BLaER1 (cell line): Measurements from ENCODE around the gene OSBPL2.

Experiments used
- H3K27ac ChIP-seq: shearing (Covaris generic); formaldehyde crosslinking; 2 replicates; pipeline ENCODE4 v1.8.1; 2022
- H3K27me3 ChIP-seq: shearing (Covaris generic); formaldehyde crosslinking; 2 replicates; pipeline ENCODE4 v1.8.1; 2022
- H3K36me3 ChIP-seq: shearing (Covaris generic); formaldehyde crosslinking; 2 replicates; pipeline ENCODE4 v1.8.1; 2022
- H3K4me1 ChIP-seq: shearing (Covaris generic); formaldehyde crosslinking; 2 replicates; pipeline ENCODE4 v1.8.1; 2022
- H3K4me2 ChIP-seq: shearing (Covaris generic); formaldehyde crosslinking; 2 replicates; pipeline ENCODE4 v1.8.1; 2022
- H3K4me3 ChIP-seq: shearing (Covaris generic); formaldehyde crosslinking; 2 replicates; pipeline ENCODE4 v1.8.1; 2022
- H3K9ac ChIP-seq: shearing (Covaris generic); formaldehyde crosslinking; 2 replicates; pipeline ENCODE4 v1.8.1; 2022
- H3K9me3 ChIP-seq: shearing (Covaris generic); formaldehyde crosslinking; 2 replicates; pipeline ENCODE4 v1.8.1; 2022
- H4K20me1 ChIP-seq: shearing (Covaris generic); formaldehyde crosslinking; 2 replicates; pipeline ENCODE4 v1.8.1; 2022
- Cebpa-rat ChIP-seq: shearing (Covaris generic); IDR thresholded peaks from 2 replicates; pipeline ENCODE4 v1.8.1; 2022

Gene OSBPL2

GRCh38 chr20:62226707-62227590 lies 11.4 kb upstream of the OSBPL2 start:
- Histone ChIP-seq H3K9me3 (no peaks in the 10 kb centered on the region), H4K20me1 (peaks cover 20% of the 10 kb centered on the region), H3K4me3 (no peak overlapping the region), H3K9ac (peak overlapping the region; percentile 54; the same call in 1 of the 2 replicates), H3K27me3 (peaks cover 23% of the 10 kb centered on the region), H3K27ac (peak overlapping the region; percentile 47), H3K36me3 (no peaks in the 10 kb centered on the region), H3K4me2 (peak overlapping the region; percentile 78), H3K4me1 (peaks cover 53% of the 10 kb centered on the region)
- no peak for TF ChIP-seq Cebpa-rat

GRCh38 chr20:62227591-62227976 lies 10.7 kb upstream of the OSBPL2 start:
- peak overlapping the region; percentile 47 for H3K27ac ChIP-seq
- no peaks in the 10 kb centered on the region for H3K36me3 ChIP-seq
- H3K27me3 ChIP-seq, result peaks cover 16% of the 10 kb centered on the region
- peaks cover 53% of the 10 kb centered on the region for H3K4me1 ChIP-seq
- peak overlapping the region; percentile 78 for H3K4me2 ChIP-seq
- no peak overlapping the region for H3K4me3 ChIP-seq
- H3K9me3 ChIP-seq, result no peaks in the 10 kb centered on the region
- H4K20me1 ChIP-seq, result peaks cover 14% of the 10 kb centered on the region
- H3K9ac ChIP-seq, result no peak overlapping the region
- TF ChIP-seq Cebpa-rat, result no peak

- Histone ChIP-seq H3K9me3 (no peaks in the 10 kb centered on the region), H3K36me3 (no peaks in the 10 kb centered on the region), H3K27me3 (peaks cover 10% of the 10 kb centered on the region), H3K9ac (no peak overlapping the region), H3K4me1 (peaks cover 50% of the 10 kb centered on the region), H3K27ac (no peak overlapping the region), H3K4me2 (peak overlapping the region; percentile 78; the same call in 1 of the 2 replicates), H4K20me1 (peaks cover 7% of the 10 kb centered on the region; the same call in 1 of the 2 replicates), H3K4me3 (no peak overlapping the region)
- no peak for TF ChIP-seq Cebpa-rat
Measured at GRCh38 chr20:62227977-62228958, 10.1 kb upstream of the OSBPL2 start.

GRCh38 chr20:62228982-62229545 lies 9.3 kb upstream of the OSBPL2 start:
- H3K9me3 ChIP-seq, result no peaks in the 10 kb centered on the region
- no peak overlapping the region for H3K27ac ChIP-seq
- H3K9ac ChIP-seq, result no peak overlapping the region
- peaks cover 42% of the 10 kb centered on the region for H3K4me1 ChIP-seq
- no peak for TF ChIP-seq Cebpa-rat
- H3K27me3 ChIP-seq, result 0 out of 2 replicates have a peak, but pooled peaks cover 4% of the 10 kb centered on the region
- H4K20me1 ChIP-seq, result no peaks in the 10 kb centered on the region
- no peaks in the 10 kb centered on the region for H3K36me3 ChIP-seq
- H3K4me3 ChIP-seq, result no peak overlapping the region
- H3K4me2 ChIP-seq, result no peak overlapping the region

- Histone ChIP-seq H3K27ac (no peak overlapping the region), H3K9ac (no peak overlapping the region), H3K4me3 (no peak overlapping the region), H3K27me3 (0 out of 2 replicates have a peak, but pooled peaks cover under 1% of the 10 kb centered on the region), H3K4me1 (peaks cover 43% of the 10 kb centered on the region), H4K20me1 (no peaks in the 10 kb centered on the region), H3K36me3 (no peaks in the 10 kb centered on the region), H3K9me3 (no peaks in the 10 kb centered on the region), H3K4me2 (no peak overlapping the region)
- no peak for TF ChIP-seq Cebpa-rat
Measured at GRCh38 chr20:62229667-62230066, 8.7 kb upstream of the OSBPL2 start.

- H3K4me2 ChIP-seq, result no peak overlapping the region
- H3K9ac ChIP-seq, result no peak overlapping the region
- no peak for TF ChIP-seq Cebpa-rat
- H3K27me3 ChIP-seq, result no peaks in the 10 kb centered on the region
- H3K4me3 ChIP-seq, result no peak overlapping the region
- H3K9me3 ChIP-seq, result no peaks in the 10 kb centered on the region
- H3K4me1 ChIP-seq, result peaks cover 43% of the 10 kb centered on the region
- H3K27ac ChIP-seq, result no peak overlapping the region
- no peaks in the 10 kb centered on the region for H3K36me3 ChIP-seq
- H4K20me1 ChIP-seq, result no peaks in the 10 kb centered on the region
Measured at GRCh38 chr20:62230276-62230675, 8.0 kb upstream of the OSBPL2 start.

- Histone ChIP-seq H3K4me1 (peaks cover 43% of the 10 kb centered on the region), H3K4me3 (no peak overlapping the region), H3K27ac (no peak overlapping the region), H3K27me3 (no peaks in the 10 kb centered on the region), H3K4me2 (no peak overlapping the region), H4K20me1 (no peaks in the 10 kb centered on the region), H3K9ac (no peak overlapping the region), H3K36me3 (no peaks in the 10 kb centered on the region), H3K9me3 (no peaks in the 10 kb centered on the region)
- no peak for TF ChIP-seq Cebpa-rat
Measured at GRCh38 chr20:62230696-62231095, 7.6 kb upstream of the OSBPL2 start.

- H3K9me3 ChIP-seq, result no peaks in the 10 kb centered on the region
- H3K36me3 ChIP-seq, result no peaks in the 10 kb centered on the region
- TF ChIP-seq Cebpa-rat, result no peak
- no peak overlapping the region for H3K4me2 ChIP-seq
- no peaks in the 10 kb centered on the region for H4K20me1 ChIP-seq
- H3K4me3 ChIP-seq, result no peak overlapping the region
- peaks cover 43% of the 10 kb centered on the region for H3K4me1 ChIP-seq
- H3K27me3 ChIP-seq, result no peaks in the 10 kb centered on the region
- no peak overlapping the region for H3K9ac ChIP-seq
- no peak overlapping the region for H3K27ac ChIP-seq
Measured at GRCh38 chr20:62231292-62231691, 7.0 kb upstream of the OSBPL2 start.

- Histone ChIP-seq H3K36me3 (no peaks in the 10 kb centered on the region), H3K4me2 (no peak overlapping the region), H3K27me3 (no peaks in the 10 kb centered on the region), H3K4me1 (peaks cover 42% of the 10 kb centered on the region), H3K4me3 (no peak overlapping the region), H4K20me1 (no peaks in the 10 kb centered on the region), H3K9me3 (no peaks in the 10 kb centered on the region), H3K9ac (no peak overlapping the region), H3K27ac (no peak overlapping the region)
- no peak for TF ChIP-seq Cebpa-rat
Measured at GRCh38 chr20:62232194-62232593, 6.1 kb upstream of the OSBPL2 start.
